HEK293 (cell line): ENCODE data around the gene ATP8B1.
A peak's percentile ranks its signal among the peaks of the same experiment; 100 is the strongest.

Experiments
- CTCF ChIA-PET: fragments of 350-600 bp; formaldehyde crosslinking; extraction: SDS; loops from one replicate; lab custom pipeline; 2021; ENCODE audit warnings: antibody characterized with exemption; lab: Yijun Ruan, JAX
- POLR2A ChIA-PET: fragments of 300-600 bp; formaldehyde crosslinking; extraction: SDS; loops from one replicate; lab custom pipeline; 2020; ENCODE audit warnings: antibody characterized with exemption, inconsistent platforms; lab: Yijun Ruan, JAX
- H3K27ac ChIP-seq: fragments of 200-500 bp; sonication (Bioruptor generic); 2 replicates; pipeline ENCODE4 v1.5.1; 2014; ENCODE audit warnings: low read depth, low read length, control low read depth, inconsistent platforms; ENCODE audit errors: extremely low read depth
- H3K36me3 ChIP-seq, 2 experiments: fragments of 200-500 bp in 1 of 2; sonication (Bioruptor generic) in 1 of 2; 1 replicate in 1 of 2; 2 replicates in 1 of 2; pipeline ENCODE4 v1.5.1; 2014 to 2017; ENCODE audit warnings: inconsistent platforms in 2 of 2, low read length in 2 of 2; ENCODE audit not compliant: control insufficient read depth in 2 of 2, insufficient read depth in 1 of 2
- H3K4me1 ChIP-seq: fragments of 200-500 bp; sonication (Bioruptor generic); 2 replicates; pipeline ENCODE4 v1.5.1; 2014; ENCODE audit warnings: mild to moderate bottlenecking, low read length, inconsistent platforms; ENCODE audit not compliant: control insufficient read depth, insufficient read depth
- H3K4me3 ChIP-seq: 2 replicates; pipeline ENCODE4 v1.5.1; 2011; ENCODE audit warnings: low read depth, mild to moderate bottlenecking, control low read depth, low read length, moderate library complexity
- H3K9me3 ChIP-seq: fragments of 200-500 bp; sonication (Bioruptor generic); 2 replicates; pipeline ENCODE4 v1.5.1; 2014; ENCODE audit warnings: low read depth, low read length, inconsistent platforms; ENCODE audit not compliant: control insufficient read depth, insufficient read depth
- ATF2 ChIP-seq: fragments of 450-650 bp; formaldehyde crosslinking; IDR thresholded peaks from 2 replicates; pipeline ENCODE4 v1.5.1; 2016; ENCODE audit warnings: missing biosample characterization, missing genetic modification characterization, low read depth
- INSM2 ChIP-seq: fragments of 450-650 bp; formaldehyde crosslinking; IDR thresholded peaks from 2 replicates; pipeline ENCODE4 v1.5.1; 2016; ENCODE audit warnings: missing biosample characterization, missing genetic modification characterization
- KLF9 ChIP-seq: fragments of 450-650 bp; formaldehyde crosslinking; IDR thresholded peaks from 2 replicates; pipeline ENCODE4 v1.5.1; 2016; ENCODE audit warnings: missing biosample characterization, missing genetic modification characterization, low read depth
- TSHZ1 ChIP-seq: fragments of 450-650 bp; formaldehyde crosslinking; IDR thresholded peaks from 2 replicates; pipeline ENCODE4 v1.5.1; 2016; ENCODE audit warnings: missing biosample characterization, missing genetic modification characterization, borderline replicate concordance
- WT1 ChIP-seq: fragments of 450-650 bp; formaldehyde crosslinking; IDR thresholded peaks from 2 replicates; pipeline ENCODE4 v1.5.1; 2016; ENCODE audit warnings: missing biosample characterization, missing genetic modification characterization
- ZFHX2 ChIP-seq: fragments of 450-650 bp; formaldehyde crosslinking; conservative IDR thresholded peaks from 2 replicates; pipeline ENCODE4 v1.5.1; 2016; ENCODE audit warnings: missing biosample characterization, missing genetic modification characterization
- ZNF112 ChIP-seq: fragments of 450-650 bp; formaldehyde crosslinking; IDR thresholded peaks from 2 replicates; pipeline ENCODE4 v1.5.0; 2017; ENCODE audit warnings: missing biosample characterization, missing genetic modification characterization
- ZNF121 ChIP-seq: fragments of 450-650 bp; formaldehyde crosslinking; IDR thresholded peaks from 2 replicates; pipeline ENCODE4 v1.5.1; 2016; ENCODE audit warnings: missing biosample characterization, missing genetic modification characterization
- ZNF140 ChIP-seq: fragments of 450-650 bp; formaldehyde crosslinking; IDR thresholded peaks from 2 replicates; pipeline ENCODE4 v1.5.1; 2016; ENCODE audit warnings: missing biosample characterization, missing genetic modification characterization
- ZNF19 ChIP-seq: fragments of 450-650 bp; formaldehyde crosslinking; IDR thresholded peaks from 2 replicates; pipeline ENCODE4; 2016; ENCODE audit warnings: missing biosample characterization, missing genetic modification characterization, low read depth
- ZNF404 ChIP-seq: fragments of 450-650 bp; formaldehyde crosslinking; IDR thresholded peaks from 2 replicates; pipeline ENCODE4 v1.5.1; 2017; ENCODE audit warnings: missing biosample characterization, missing genetic modification characterization
- ZNF530 ChIP-seq: fragments of 450-650 bp; formaldehyde crosslinking; IDR thresholded peaks from 2 replicates; pipeline ENCODE4 v1.5.1; 2016; ENCODE audit warnings: low read depth, missing biosample characterization, missing genetic modification characterization
- ZNF571 ChIP-seq: fragments of 450-650 bp; formaldehyde crosslinking; IDR thresholded peaks from 2 replicates; pipeline ENCODE4 v1.5.0; 2017; ENCODE audit warnings: missing biosample characterization, missing genetic modification characterization
- ZNF623 ChIP-seq: fragments of 450-650 bp; formaldehyde crosslinking; IDR thresholded peaks from 2 replicates; pipeline ENCODE4 v1.5.1; 2016; ENCODE audit warnings: missing biosample characterization, missing genetic modification characterization
- ZNF670 ChIP-seq: fragments of 450-650 bp; formaldehyde crosslinking; IDR thresholded peaks from 2 replicates; pipeline ENCODE4 v1.5.1; 2016; ENCODE audit warnings: missing biosample characterization, missing genetic modification characterization, low read depth
- ZNF776 ChIP-seq: fragments of 450-650 bp; formaldehyde crosslinking; IDR thresholded peaks from 2 replicates; pipeline ENCODE4 v1.5.0; 2017; ENCODE audit warnings: missing biosample characterization, missing genetic modification characterization, borderline replicate concordance
- ZNF791 ChIP-seq: fragments of 450-650 bp; formaldehyde crosslinking; IDR thresholded peaks from 2 replicates; pipeline ENCODE4 v1.5.1; 2016; ENCODE audit warnings: missing biosample characterization, missing genetic modification characterization
- ZSCAN4 ChIP-seq: fragments of 450-650 bp; formaldehyde crosslinking; IDR thresholded peaks from 2 replicates; pipeline ENCODE4 v1.5.1; 2017; ENCODE audit warnings: missing biosample characterization, missing genetic modification characterization

The ATP8B1 gene

GRCh38 chr18:57833441-57834101 lies 30.5 kb upstream of the ATP8B1 start:
- TF ChIP-seq WT1 (no peak), ZNF776 (tag by site-specific recombination) (0 out of 2 replicates have a peak, but pooled peaks have one; percentile 46)
- TF ChIP-seq, all 188 proteins: peak for 1
- no peaks in the 10 kb centered on the region for H3K9me3 ChIP-seq
- ChIA-PET CTCF (interaction anchor here (0.5 to 1.2 kb wide), 2 partner anchors 12 to 443 kb away, joined by 3 to 4 read pairs; no protein-coding TSS in a partner anchor), POLR2A (no interaction called here)
- H3K4me3 ChIP-seq = no peak overlapping the region
- H3K36me3 ChIP-seq = no peaks in the 10 kb centered on the region
- no peaks in the 10 kb centered on the region for H3K4me1 ChIP-seq
- H3K27ac ChIP-seq = no peak overlapping the region

GRCh38 chr18:57832730-57833129 lies 29.6 kb upstream of the ATP8B1 start:
- TF ChIP-seq TSHZ1 (tag by site-specific recombination) = no peak
- Histone ChIP-seq H3K9me3 (no peaks in the 10 kb centered on the region), H3K27ac (no peak overlapping the region), H3K36me3 (no peaks in the 10 kb centered on the region), H3K4me1 (no peaks in the 10 kb centered on the region), H3K4me3 (no peak overlapping the region)
- POLR2A ChIA-PET = no interaction called here
- CTCF ChIA-PET = interaction anchor here (0.5 to 1.5 kb wide), 2 partner anchors 12 to 42 kb away, joined by 5 to 6 read pairs; no protein-coding TSS in a partner anchor

GRCh38 chr18:57831597-57832377 lies 28.7 kb upstream of the ATP8B1 start:
- Histone ChIP-seq H3K27ac (no peak overlapping the region), H3K4me1 (no peaks in the 10 kb centered on the region), H3K9me3 (no peaks in the 10 kb centered on the region), H3K36me3 (no peaks in the 10 kb centered on the region), H3K4me3 (no peak overlapping the region)
- no peak for TF ChIP-seq ZNF670 (tag by site-specific recombination)
- TF ChIP-seq ZNF530 (tag by site-specific recombination) = no peak
- TF ChIP-seq ZSCAN4 (tag by site-specific recombination) = no peak
- no peak for TF ChIP-seq ZNF571 (tag by site-specific recombination)
- CTCF ChIA-PET = interaction anchor here (1.5 kb wide), 2 partner anchors 11 to 28 kb away, joined by 4 to 5 read pairs; no protein-coding TSS in a partner anchor
- POLR2A ChIA-PET = no interaction called here

- Histone ChIP-seq H3K36me3 (no peaks in the 10 kb centered on the region), H3K4me1 (no peaks in the 10 kb centered on the region), H3K9me3 (no peaks in the 10 kb centered on the region), H3K27ac (no peak overlapping the region), H3K4me3 (no peak overlapping the region)
- CTCF ChIA-PET = interaction anchor here (0.8 to 1.6 kb wide), 4 partner anchors 9 to 39 kb away, joined by 3 to 4 read pairs (median 4); no protein-coding TSS in a partner anchor
- POLR2A ChIA-PET = no interaction called here
- no peak for TF ChIP-seq ZNF623
- TF ChIP-seq ZNF19 (tag by site-specific recombination) = no peak
- no peak for TF ChIP-seq ZFHX2 (tag by site-specific recombination)
- no peak for TF ChIP-seq INSM2 (tag by site-specific recombination)
- no peak for TF ChIP-seq ZNF791 (tag by site-specific recombination)
- TF ChIP-seq ZNF140 (tag by site-specific recombination) = no peak
- no peak for TF ChIP-seq ZNF112 (tag by site-specific recombination)
- no peak for TF ChIP-seq ZNF121 (tag by site-specific recombination)
- no peak for TF ChIP-seq ATF2 (tag by site-specific recombination)
- TF ChIP-seq KLF9 (tag by site-specific recombination) = no peak
- no peak for TF ChIP-seq ZNF404 (tag by site-specific recombination)
These were observed 24.5 kb upstream of the ATP8B1 start for GRCh38 chr18:57827646-57828045.
